Suprapubic skin (tissue), 3 donors: Measurements from ENCODE around the gene KRT10.

Experiments
- CTCF ChIP-seq, 2 donors: fragments of 200-600 bp in 1 of 2; fragments of 450-650 bp in 1 of 2; sonication (generic) in 1 of 2; IDR thresholded peaks; one replicate each; pipeline ENCODE4 v1.5.1; 2016 to 2019; ENCODE audit warnings: antibody characterized with exemption in 2 of 2, mild to moderate bottlenecking in 1 of 2, moderate library complexity in 1 of 2
- EP300 ChIP-seq: sonication (generic); formaldehyde crosslinking; IDR thresholded peaks from one replicate; pipeline ENCODE4 v1.6.1; 2017; ENCODE audit warnings: antibody characterized with exemption

- TF ChIP-seq EP300 (no peak), CTCF (IDR thresholded peaks at IDR 0.05) (no peak)
These were observed 16.3 kb downstream of the KRT10 start for GRCh38 chr17:40806131-40806530.
